Upper lobe of left lung (tissue), 4 donors: ENCODE measurements around the gene GLYATL1B.
"Not testable (repeated sequence)": the region's sequence is repeated elsewhere in the genome, so short reads cannot be mapped to it uniquely, and the experiment has no call there.

Experiments
- CTCF ChIP-seq, 6 experiments: fragments of 450-650 bp in 4 of 6; fragments of 200-600 bp in 2 of 6; sonication (generic) in 2 of 6; IDR thresholded peaks; one replicate each; pipeline ENCODE4 v1.5.1; 2016 to 2019; ENCODE audit warnings: antibody characterized with exemption in 6 of 6
- EP300 ChIP-seq, 4 donors: sonication (generic); formaldehyde crosslinking; IDR thresholded peaks; one replicate each; pipeline ENCODE4 v1.5.1; 2017; ENCODE audit warnings: antibody characterized with exemption in 4 of 4, control low read depth in 2 of 4
- POLR2A ChIP-seq, 4 donors: fragments of 450-650 bp; IDR thresholded peaks; one replicate each; pipeline ENCODE4 v1.5.1; 2016 to 2017; ENCODE audit warnings: antibody characterized with exemption in 4 of 4, mild to moderate bottlenecking in 2 of 4
- POLR2AphosphoS5 ChIP-seq, 2 donors: sonication (generic); formaldehyde crosslinking; IDR thresholded peaks; one replicate each; pipeline ENCODE4 v1.5.1; 2017; ENCODE audit warnings: antibody characterized with exemption in 2 of 2

- TF ChIP-seq POLR2AphosphoS5, CTCF, POLR2A, EP300 (IDR thresholded peaks at IDR 0.05): not testable (repeated sequence)
These were observed 33.8 kb upstream of the GLYATL1B start for GRCh38 chr11:59052355-59052754.
